ENCODE results near the gene GSDMA.

Gene GSDMA

GRCh38 chr17:40026816-40027613 lies 64.2 kb downstream of the GSDMA start:
- H3K9ac ChIP-seq (ENCODE audit: low read length): no peak overlapping the region
- no peaks in the 10 kb centered on the region for H3K4me1 ChIP-seq (ENCODE audit: low read length)
- no peak overlapping the region for H3K27ac ChIP-seq (ENCODE audit: low read length)
- no peaks in the 10 kb centered on the region for H3K79me2 ChIP-seq (ENCODE audit: low read length)
- H4K20me1 ChIP-seq (ENCODE audit: insufficient read depth, low read length): no peaks in the 10 kb centered on the region
- H3K36me3 ChIP-seq (replicated peaks; ENCODE audit: low read depth, low read length): peaks cover 34% of the 10 kb centered on the region
- H3K27me3 ChIP-seq (ENCODE audit: low read depth, low read length): no peaks in the 10 kb centered on the region
- TF ChIP-seq, protein P1, sequence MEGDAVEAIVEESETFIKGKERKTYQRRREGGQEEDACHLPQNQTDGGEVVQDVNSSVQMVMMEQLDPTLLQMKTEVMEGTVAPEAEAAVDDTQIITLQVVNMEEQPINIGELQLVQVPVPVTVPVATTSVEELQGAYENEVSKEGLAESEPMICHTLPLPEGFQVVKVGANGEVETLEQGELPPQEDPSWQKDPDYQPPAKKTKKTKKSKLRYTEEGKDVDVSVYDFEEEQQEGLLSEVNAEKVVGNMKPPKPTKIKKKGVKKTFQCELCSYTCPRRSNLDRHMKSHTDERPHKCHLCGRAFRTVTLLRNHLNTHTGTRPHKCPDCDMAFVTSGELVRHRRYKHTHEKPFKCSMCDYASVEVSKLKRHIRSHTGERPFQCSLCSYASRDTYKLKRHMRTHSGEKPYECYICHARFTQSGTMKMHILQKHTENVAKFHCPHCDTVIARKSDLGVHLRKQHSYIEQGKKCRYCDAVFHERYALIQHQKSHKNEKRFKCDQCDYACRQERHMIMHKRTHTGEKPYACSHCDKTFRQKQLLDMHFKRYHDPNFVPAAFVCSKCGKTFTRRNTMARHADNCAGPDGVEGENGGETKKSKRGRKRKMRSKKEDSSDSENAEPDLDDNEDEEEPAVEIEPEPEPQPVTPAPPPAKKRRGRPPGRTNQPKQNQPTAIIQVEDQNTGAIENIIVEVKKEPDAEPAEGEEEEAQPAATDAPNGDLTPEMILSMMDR (IDR thresholded peaks at IDR 0.05; ENCODE audit: low read depth, low read length): peak; percentile 80
- TF ChIP-seq EZH2phosphoT487 (IDR thresholded peaks at IDR 0.05; ENCODE audit: low read depth): no peak
- no peak overlapping the region for H2AFZ ChIP-seq (ENCODE audit: low read depth, low read length)
- no peak overlapping the region for H3K4me2 ChIP-seq (ENCODE audit: low read length)
- no peaks in the 10 kb centered on the region for H3K9me3 ChIP-seq (ENCODE audit: insufficient read depth, low read length)
- no peak overlapping the region for H3K4me3 ChIP-seq (ENCODE audit: low read length)
